ENCODE data around the gene MRM2.
A peak's percentile ranks its signal among the peaks of the same experiment; 100 is the strongest.

The MRM2 gene

DNA sequence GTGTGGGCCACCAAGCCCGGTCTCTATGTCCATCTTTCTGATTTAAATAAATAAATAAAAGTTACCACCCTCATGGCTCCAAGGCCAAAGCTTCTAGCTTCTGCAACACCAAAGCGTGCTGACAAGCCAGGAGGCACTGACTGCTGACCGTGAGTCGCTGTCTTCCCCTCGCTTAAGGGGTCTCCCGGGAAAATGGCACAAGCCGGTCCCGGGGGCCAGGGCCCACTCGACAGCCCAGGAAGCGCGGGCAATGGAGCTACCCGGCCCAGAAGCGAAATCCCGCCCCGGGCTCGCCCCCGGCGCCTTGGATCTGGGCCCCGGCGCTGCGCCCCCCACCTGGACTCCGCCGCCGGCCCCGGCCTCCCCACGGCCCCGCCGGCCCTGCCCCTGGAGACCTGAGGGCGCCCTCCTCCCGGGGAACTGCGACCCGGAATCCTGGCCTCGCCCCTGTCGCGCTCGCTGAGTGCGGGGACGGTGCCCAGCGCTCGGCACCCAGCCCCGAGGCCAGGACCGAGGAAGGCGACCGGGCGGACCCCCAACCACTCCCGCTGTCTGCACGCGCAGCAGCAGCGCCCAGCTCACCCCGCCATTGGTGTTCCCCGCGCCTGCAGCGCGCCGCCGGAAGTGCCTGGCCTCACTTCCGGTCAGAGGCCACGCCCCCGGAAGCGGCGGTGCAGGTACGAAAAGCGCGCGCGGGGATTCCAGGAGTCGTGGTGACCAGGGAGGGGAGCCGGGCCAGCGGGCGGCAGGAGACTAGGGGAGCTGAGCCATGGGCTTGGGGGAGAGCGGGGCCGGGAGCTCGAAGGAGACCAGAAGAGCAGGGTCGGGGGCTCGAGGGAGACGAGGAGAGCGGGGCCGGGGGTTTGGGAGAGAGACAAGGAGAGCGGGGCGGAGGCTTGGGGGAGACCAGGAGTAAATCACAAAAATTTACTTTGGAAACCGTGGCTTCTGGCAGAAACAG lies at the start of gene MRM2, which contains the start of gene NUDT1:
Gene MRM2, minus strand, starts transcription at position 626 of the 961 bp plus-strand sequence. Its CDS starts 36 bp downstream, at position 590.
Gene NUDT1, plus strand, starts transcription at position 647 of the 961 bp plus-strand sequence. CDS start 2,349 bp downstream, outside the sequence.
- no peak for DNase-seq (ENCODE audit: low read depth, low spot score)
- peak within 1 kb of the TSS; percentile 91 for H3K4me3 ChIP-seq
- H3K9ac ChIP-seq (ENCODE audit: insufficient read length): peak within 1 kb of the TSS; percentile 96
- H3K36me3 ChIP-seq (ENCODE audit: insufficient read depth, low read length): peaks cover 28% of the 10 kb centered on the region
- TF ChIP-seq POLR2AphosphoS5 (IDR thresholded peaks at IDR 0.05; ENCODE audit: borderline replicate concordance, low read depth, low read length): peak; percentile 99
- no peak for TF ChIP-seq FOXP2 (optimal IDR thresholded peaks at IDR 0.05; ENCODE audit: control extremely low read depth, extremely low read length, insufficient read depth)
- TF ChIP-seq EZH2 (IDR thresholded peaks at IDR 0.05): no peak
- H3K9me3 ChIP-seq (ENCODE audit: low read depth, low read length): no peaks in the 10 kb centered on the region
- peak within 1 kb of the TSS; percentile 21; the same call in 1 of the 2 replicates for H3K27ac ChIP-seq

DNA sequence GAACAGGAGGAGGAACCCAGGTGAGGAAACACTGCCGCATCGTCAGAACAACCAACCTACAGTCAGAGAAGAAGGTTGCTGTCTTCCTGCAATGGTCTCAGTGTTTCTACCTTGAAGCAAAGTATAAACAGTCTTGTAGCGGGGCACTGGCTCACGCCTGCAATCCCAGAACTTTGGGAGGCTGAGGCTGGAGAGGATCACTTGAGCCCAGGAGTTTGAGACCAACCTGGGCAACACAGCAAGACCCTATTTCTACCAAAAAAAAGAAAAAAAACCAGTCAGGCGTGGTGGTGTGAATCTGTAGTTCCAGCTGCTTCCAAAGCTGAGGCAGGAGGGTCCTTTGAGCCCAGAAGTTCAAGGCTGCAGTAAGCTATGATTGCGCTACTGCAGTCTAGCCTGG lies 48.9 kb upstream of the MRM2 start:
- H3K36me3 ChIP-seq (ENCODE audit: insufficient read depth, low read length): no peaks in the 10 kb centered on the region

DNA sequence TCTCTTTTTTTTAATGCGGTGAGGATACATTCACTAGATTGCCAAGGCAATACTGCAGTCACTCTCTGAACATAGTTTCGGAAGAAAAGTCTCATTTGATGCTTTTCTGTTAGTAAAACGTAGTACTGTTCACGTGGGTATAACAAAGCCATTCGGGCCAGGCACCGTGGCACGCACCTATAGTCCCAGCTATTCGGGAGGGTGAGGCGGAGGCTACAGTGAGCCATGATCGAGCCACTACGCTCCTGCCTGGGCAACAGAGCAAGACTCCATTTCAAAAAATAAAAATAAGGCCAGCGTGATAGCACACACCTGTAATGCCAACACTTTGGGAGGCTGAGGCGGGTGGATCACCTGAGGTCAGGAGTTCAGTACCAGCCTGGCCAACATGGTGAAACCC lies 47.6 kb upstream of the MRM2 start:
- DNase-seq (ENCODE audit: low read depth, low spot score): no peak
- H3K36me3 ChIP-seq (ENCODE audit: insufficient read depth, low read length): no peaks in the 10 kb centered on the region
- TF ChIP-seq FOXP2 (optimal IDR thresholded peaks at IDR 0.05; ENCODE audit: control extremely low read depth, extremely low read length, insufficient read depth) (no peak), EZH2 (IDR thresholded peaks at IDR 0.05) (no peak), POLR2AphosphoS5 (IDR thresholded peaks at IDR 0.05; ENCODE audit: borderline replicate concordance, low read depth, low read length) (no peak)
- no peaks in the 10 kb centered on the region for H3K9me3 ChIP-seq (ENCODE audit: low read depth, low read length)
- H3K9ac ChIP-seq (ENCODE audit: insufficient read length): no peak overlapping the region
- H3K27ac ChIP-seq: no peak overlapping the region
- no peak overlapping the region for H3K4me3 ChIP-seq

More for the DNA sequence above, 48.9 kb upstream of the MRM2 start:
- no peak overlapping the region for H3K4me3 ChIP-seq
- H3K9ac ChIP-seq (ENCODE audit: insufficient read length): no peak overlapping the region
- DNase-seq (ENCODE audit: low read depth, low spot score): no peak
- H3K27ac ChIP-seq: no peak overlapping the region
- TF ChIP-seq POLR2AphosphoS5 (IDR thresholded peaks at IDR 0.05; ENCODE audit: borderline replicate concordance, low read depth, low read length): no peak
- TF ChIP-seq EZH2 (IDR thresholded peaks at IDR 0.05): no peak
- no peak for TF ChIP-seq FOXP2 (optimal IDR thresholded peaks at IDR 0.05; ENCODE audit: control extremely low read depth, extremely low read length, insufficient read depth)
- H3K9me3 ChIP-seq (ENCODE audit: low read depth, low read length): no peaks in the 10 kb centered on the region

DNA sequence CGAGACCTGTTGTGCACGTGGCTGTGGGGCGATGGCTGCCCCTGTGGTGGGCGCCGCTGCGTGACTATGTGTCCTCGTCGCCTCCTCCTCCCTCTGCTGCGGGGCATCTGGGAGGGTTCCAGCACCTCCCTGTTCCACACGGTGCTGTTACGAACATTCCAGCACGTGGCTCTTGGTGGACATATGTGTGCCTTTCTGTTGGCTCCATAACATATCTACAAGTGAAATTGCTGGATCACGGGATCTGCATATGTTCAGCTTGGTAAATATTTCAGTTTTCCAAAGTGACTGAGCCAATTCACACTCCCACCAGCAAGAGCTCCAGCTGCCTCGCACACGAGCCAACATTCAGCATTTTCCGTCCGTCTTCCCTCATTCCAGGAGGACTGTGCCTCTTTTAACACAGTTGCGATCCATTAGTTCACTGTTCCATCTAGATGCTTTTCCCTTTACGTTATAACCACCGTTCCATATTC lies 47.1 kb upstream of the MRM2 start:
- H3K4me3 ChIP-seq: no peak overlapping the region
- no peak for TF ChIP-seq FOXP2 (optimal IDR thresholded peaks at IDR 0.05; ENCODE audit: control extremely low read depth, extremely low read length, insufficient read depth)
- TF ChIP-seq EZH2 (IDR thresholded peaks at IDR 0.05): no peak
- no peak for TF ChIP-seq POLR2AphosphoS5 (IDR thresholded peaks at IDR 0.05; ENCODE audit: borderline replicate concordance, low read depth, low read length)
- no peak overlapping the region for H3K27ac ChIP-seq
- H3K9ac ChIP-seq (ENCODE audit: insufficient read length): no peak overlapping the region
- DNase-seq (ENCODE audit: low read depth, low spot score): no peak
- H3K36me3 ChIP-seq (ENCODE audit: insufficient read depth, low read length): no peaks in the 10 kb centered on the region
- H3K9me3 ChIP-seq (ENCODE audit: low read depth, low read length): no peaks in the 10 kb centered on the region

DNA sequence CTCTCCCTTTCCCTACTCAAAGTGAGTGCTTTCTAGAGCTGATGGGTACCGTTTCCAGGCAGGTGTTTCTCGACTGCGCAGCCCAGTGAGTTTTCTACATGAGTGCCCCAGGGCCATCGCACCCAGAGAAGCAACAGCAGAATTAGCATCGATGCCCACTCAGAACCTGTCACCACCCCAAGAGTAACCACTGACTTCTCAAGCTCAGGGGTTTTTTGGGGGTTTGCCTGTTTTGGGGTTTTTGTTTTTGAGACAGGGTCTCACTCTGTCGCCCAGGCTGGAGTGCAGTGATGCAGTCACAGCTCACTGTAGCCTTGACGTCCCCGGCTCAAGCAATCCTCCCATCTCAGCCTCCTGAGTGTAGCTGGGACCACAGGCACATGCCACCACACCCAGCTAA lies 46.5 kb upstream of the MRM2 start:
- no peak for TF ChIP-seq FOXP2 (optimal IDR thresholded peaks at IDR 0.05; ENCODE audit: control extremely low read depth, extremely low read length, insufficient read depth)
- no peak for TF ChIP-seq EZH2 (IDR thresholded peaks at IDR 0.05)
- TF ChIP-seq POLR2AphosphoS5 (IDR thresholded peaks at IDR 0.05; ENCODE audit: borderline replicate concordance, low read depth, low read length): no peak
- no peak for DNase-seq (ENCODE audit: low read depth, low spot score)
- Histone ChIP-seq H3K27ac (no peak overlapping the region), H3K9me3 (ENCODE audit: low read depth, low read length) (no peaks in the 10 kb centered on the region), H3K36me3 (ENCODE audit: insufficient read depth, low read length) (no peaks in the 10 kb centered on the region), H3K4me3 (no peak overlapping the region), H3K9ac (ENCODE audit: insufficient read length) (no peak overlapping the region)

DNA sequence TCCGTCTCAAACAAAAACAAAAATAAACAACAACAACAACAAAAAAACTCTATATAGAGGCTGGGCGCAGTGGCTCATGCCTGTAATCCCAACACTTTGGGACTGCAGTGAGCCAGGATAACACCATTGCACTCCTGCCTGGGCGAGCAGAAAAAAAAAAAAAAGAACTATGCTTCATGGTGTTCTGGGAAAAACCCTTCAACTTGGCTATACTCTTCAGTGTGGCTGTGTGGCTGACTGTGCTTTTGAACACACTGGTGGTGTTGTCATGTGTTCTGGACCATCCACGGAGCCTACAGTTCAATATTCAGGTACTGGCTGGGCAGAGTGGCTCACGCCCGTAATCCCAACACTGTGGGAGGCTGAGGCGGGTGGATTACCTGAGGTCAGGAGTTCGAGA lies 45.7 kb upstream of the MRM2 start:
- Histone ChIP-seq H3K36me3 (ENCODE audit: insufficient read depth, low read length) (no peaks in the 10 kb centered on the region), H3K4me3 (no peak overlapping the region), H3K9me3 (ENCODE audit: low read depth, low read length) (no peaks in the 10 kb centered on the region), H3K27ac (no peak overlapping the region), H3K9ac (ENCODE audit: insufficient read length) (no peak overlapping the region)
- no peak for TF ChIP-seq EZH2 (IDR thresholded peaks at IDR 0.05)
- DNase-seq (ENCODE audit: low read depth, low spot score): no peak

DNA sequence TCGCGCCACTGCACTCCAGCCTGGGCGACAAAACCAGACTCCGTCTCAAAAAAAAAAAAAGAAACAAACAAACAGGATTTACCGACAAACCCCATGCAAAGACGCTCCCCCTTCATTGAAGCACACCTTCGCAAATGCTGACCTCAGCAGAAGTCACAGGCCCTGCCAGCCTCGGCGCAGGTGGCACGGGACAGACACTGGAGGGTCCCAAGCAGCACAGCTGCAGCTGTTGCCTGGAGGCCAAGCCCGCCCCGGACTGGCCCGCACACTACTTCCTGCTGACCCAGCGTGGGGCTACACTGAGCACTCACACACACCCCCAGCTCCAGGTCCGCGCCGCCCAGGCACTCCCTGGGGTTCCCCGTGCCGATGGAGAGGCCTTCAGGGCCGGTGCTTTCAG lies 41.1 kb upstream of the MRM2 start:
- Histone ChIP-seq H3K9ac (ENCODE audit: insufficient read length) (no peak overlapping the region), H3K27ac (no peak overlapping the region), H3K9me3 (ENCODE audit: low read depth, low read length) (no peaks in the 10 kb centered on the region), H3K36me3 (ENCODE audit: insufficient read depth, low read length) (no peaks in the 10 kb centered on the region), H3K4me3 (no peak overlapping the region)
- no peak for DNase-seq (ENCODE audit: low read depth, low spot score)
- TF ChIP-seq FOXP2 (optimal IDR thresholded peaks at IDR 0.05; ENCODE audit: control extremely low read depth, extremely low read length, insufficient read depth): no peak
- no peak for TF ChIP-seq POLR2AphosphoS5 (IDR thresholded peaks at IDR 0.05; ENCODE audit: borderline replicate concordance, low read depth, low read length)
- TF ChIP-seq EZH2 (IDR thresholded peaks at IDR 0.05): no peak

DNA sequence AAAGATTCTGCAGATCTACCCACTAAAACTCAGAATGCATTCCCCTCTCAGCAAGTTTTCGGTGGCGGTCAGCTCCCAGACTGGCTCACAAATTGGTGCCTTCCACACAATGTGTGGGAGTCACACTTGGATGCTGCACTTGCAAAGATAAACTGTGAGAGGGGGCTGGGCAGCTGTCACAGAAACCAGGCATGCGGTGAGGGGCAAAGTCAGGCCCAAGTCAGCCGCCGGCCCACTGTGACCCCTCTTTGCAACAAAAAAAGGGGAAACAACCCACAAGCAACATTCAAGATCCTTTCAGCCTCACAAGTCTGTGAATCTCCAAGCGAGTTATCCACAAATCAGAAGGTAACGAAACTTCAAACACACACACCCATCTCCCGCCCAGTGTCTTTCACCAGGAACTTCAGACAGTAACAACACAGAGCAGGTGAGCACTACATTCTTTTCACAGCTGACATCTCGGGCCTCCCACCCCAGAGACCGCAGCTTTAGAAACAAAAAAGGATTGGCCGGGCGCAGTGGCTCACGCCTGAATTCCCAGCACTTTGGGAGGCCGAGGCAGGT lies 40.3 kb upstream of the MRM2 start:
- TF ChIP-seq POLR2AphosphoS5 (IDR thresholded peaks at IDR 0.05; ENCODE audit: borderline replicate concordance, low read depth, low read length) (no peak), EZH2 (IDR thresholded peaks at IDR 0.05) (no peak), FOXP2 (optimal IDR thresholded peaks at IDR 0.05; ENCODE audit: control extremely low read depth, extremely low read length, insufficient read depth) (no peak)
- Histone ChIP-seq H3K9ac (ENCODE audit: insufficient read length) (no peak overlapping the region), H3K9me3 (ENCODE audit: low read depth, low read length) (no peaks in the 10 kb centered on the region), H3K27ac (no peak overlapping the region), H3K4me3 (no peak overlapping the region), H3K36me3 (ENCODE audit: insufficient read depth, low read length) (no peaks in the 10 kb centered on the region)
- no peak for DNase-seq (ENCODE audit: low read depth, low spot score)

All from SK-N-MC (cell line).